ENCODE measurements around the gene MYRF.

DNA sequence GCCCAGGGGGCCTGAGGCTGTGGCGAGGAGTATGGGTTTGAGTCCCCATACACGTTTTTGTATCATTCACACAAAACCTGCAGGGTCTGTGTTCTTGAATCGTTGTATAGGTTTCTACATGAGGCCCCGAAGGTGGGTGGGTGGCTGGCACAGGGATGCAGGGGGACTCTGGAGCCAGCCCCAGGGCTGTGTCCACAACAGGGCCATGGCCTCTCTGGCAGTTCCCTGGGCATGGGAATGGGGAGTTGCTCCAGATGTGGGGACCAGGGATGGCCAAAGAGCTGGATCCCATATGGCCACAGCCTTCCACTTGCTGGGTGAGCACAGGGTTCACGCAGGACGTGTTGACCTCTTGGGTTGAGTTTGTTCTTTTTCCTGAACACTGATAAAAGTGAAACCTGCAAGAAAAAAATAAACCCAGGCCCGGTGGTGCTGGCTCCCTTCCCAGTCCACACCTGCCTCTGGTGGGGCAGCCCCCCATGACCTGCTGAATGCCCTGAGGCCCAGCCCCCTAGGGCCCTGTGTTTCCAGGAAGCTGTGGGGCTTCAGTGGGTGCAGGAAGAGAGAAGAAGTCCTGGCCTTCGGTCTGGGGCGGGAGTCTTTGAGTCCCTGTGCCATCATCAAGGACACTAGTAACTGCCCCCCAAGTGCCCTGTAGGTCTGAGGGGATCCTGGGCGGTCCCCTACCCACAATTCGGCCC lies 16.1 kb downstream of the MYRF start:
- TF ChIP-seq, protein P1, sequence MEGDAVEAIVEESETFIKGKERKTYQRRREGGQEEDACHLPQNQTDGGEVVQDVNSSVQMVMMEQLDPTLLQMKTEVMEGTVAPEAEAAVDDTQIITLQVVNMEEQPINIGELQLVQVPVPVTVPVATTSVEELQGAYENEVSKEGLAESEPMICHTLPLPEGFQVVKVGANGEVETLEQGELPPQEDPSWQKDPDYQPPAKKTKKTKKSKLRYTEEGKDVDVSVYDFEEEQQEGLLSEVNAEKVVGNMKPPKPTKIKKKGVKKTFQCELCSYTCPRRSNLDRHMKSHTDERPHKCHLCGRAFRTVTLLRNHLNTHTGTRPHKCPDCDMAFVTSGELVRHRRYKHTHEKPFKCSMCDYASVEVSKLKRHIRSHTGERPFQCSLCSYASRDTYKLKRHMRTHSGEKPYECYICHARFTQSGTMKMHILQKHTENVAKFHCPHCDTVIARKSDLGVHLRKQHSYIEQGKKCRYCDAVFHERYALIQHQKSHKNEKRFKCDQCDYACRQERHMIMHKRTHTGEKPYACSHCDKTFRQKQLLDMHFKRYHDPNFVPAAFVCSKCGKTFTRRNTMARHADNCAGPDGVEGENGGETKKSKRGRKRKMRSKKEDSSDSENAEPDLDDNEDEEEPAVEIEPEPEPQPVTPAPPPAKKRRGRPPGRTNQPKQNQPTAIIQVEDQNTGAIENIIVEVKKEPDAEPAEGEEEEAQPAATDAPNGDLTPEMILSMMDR (IDR thresholded peaks at IDR 0.05), result no peak
- no peak for TF ChIP-seq POLR2A (IDR thresholded peaks at IDR 0.05)
